B cell (primary cell): ENCODE measurements around the gene MBP. TPM values are rescaled to one million over a fixed set of nuclear protein-coding genes. Genes with fewer than 3 reads are reported as not detected.

Source experiments
- ATAC-seq: fragments of 200-7000 bp; cut with Tn5 transposase; one replicate; pipeline ENCODE4 v1.10.0; 2021; ENCODE audit warnings: low read depth, mild to moderate bottlenecking, moderate number of reproducible peaks, moderate library complexity
- CTCF ChIA-PET: fragments of 350-600 bp; sonication (Branson Sonifier 250); formaldehyde crosslinking; loops from one replicate; lab custom pipeline; 2021; ENCODE audit warnings: antibody characterized with exemption, inconsistent platforms; lab: Charles Lee
- POLR2A ChIA-PET: fragments of 350-600 bp; sonication (Branson Sonifier 250); formaldehyde crosslinking; loops from one replicate; lab custom pipeline; 2021; ENCODE audit warnings: antibody characterized with exemption; lab: Charles Lee
- DNase-seq: peaks from one replicate; pipeline ENCODE4 v3.0.0; 2013
- H2AFZ ChIP-seq: 2 replicates; pipeline ENCODE4 v1.6.1; 2012; ENCODE audit warnings: mild to moderate bottlenecking, low read depth, low read length; ENCODE audit not compliant: insufficient read depth, poor library complexity, severe bottlenecking
- H3K27ac ChIP-seq, 2 donors: 1 replicate in 1 of 2; 2 replicates in 1 of 2; pipeline ENCODE4 v1.5.1; 2012 to 2013; ENCODE audit warnings: low read length in 2 of 2, mild to moderate bottlenecking in 2 of 2, moderate library complexity in 1 of 2
- H3K27me3 ChIP-seq, 4 experiments: fragments of 200-600 bp in 1 of 4; sonication (generic) in 1 of 4; replicated peaks in 1 of 4; 1 replicate in 2 of 4; 2 replicates in 2 of 4; pipeline versions ENCODE4 v1.6.1 to v1.7.0; 2013 to 2016; ENCODE audit warnings: low read length in 3 of 4, mild to moderate bottlenecking in 2 of 4, mixed read lengths in 1 of 4, moderate library complexity in 1 of 4; ENCODE audit not compliant: insufficient read depth in 4 of 4, control insufficient read depth in 3 of 4; ENCODE audit errors: control extremely low read depth in 1 of 4
- H3K36me3 ChIP-seq, 2 experiments: replicated peaks in 1 of 2; 1 replicate in 1 of 2; 2 replicates in 1 of 2; pipeline versions ENCODE4 v1.6.1 to v1.7.1; 2013; ENCODE audit warnings: low read length in 1 of 2; ENCODE audit not compliant: insufficient read depth in 2 of 2, control insufficient read depth in 1 of 2; ENCODE audit errors: control extremely low read depth in 1 of 2, extremely low read depth in 1 of 2
- H3K4me1 ChIP-seq, 2 donors: fragments of 200-600 bp in 1 of 2; sonication (generic) in 1 of 2; 1 replicate in 1 of 2; 2 replicates in 1 of 2; pipeline versions ENCODE4 v1.5.1 to v1.6.1; 2013 to 2017; ENCODE audit warnings: low read length in 2 of 2; ENCODE audit not compliant: control insufficient read depth in 2 of 2, insufficient read depth in 2 of 2
- H3K4me2 ChIP-seq: replicated peaks from 2 replicates; pipeline ENCODE3; 2012; ENCODE audit warnings: mild to moderate bottlenecking, low read depth, low read length; ENCODE audit not compliant: poor library complexity, severe bottlenecking
- H3K4me3 ChIP-seq, 5 experiments: fragments of 200-600 bp in 1 of 5; sonication (generic) in 1 of 5; 1 replicate in 3 of 5; 2 replicates in 2 of 5; pipeline versions ENCODE4 v1.5.1 to v1.7.0; 2011 to 2016; ENCODE audit warnings: low read length in 4 of 5, mild to moderate bottlenecking in 4 of 5, low read depth in 2 of 5, control low read depth in 1 of 5, moderate library complexity in 1 of 5; ENCODE audit not compliant: insufficient read depth in 1 of 5; ENCODE audit errors: control extremely low read depth in 1 of 5, extremely low read depth in 1 of 5
- H3K79me2 ChIP-seq: fragments of 200-600 bp; sonication (generic); one replicate; pipeline ENCODE4 v1.6.0; 2016; ENCODE audit warnings: low read length; ENCODE audit not compliant: control insufficient read depth, insufficient read depth
- H3K9ac ChIP-seq: fragments of 200-600 bp; sonication (generic); 2 replicates; pipeline ENCODE4 v1.6.1; 2017; ENCODE audit warnings: mild to moderate bottlenecking, low read length, moderate library complexity
- H3K9me3 ChIP-seq, 3 donors: one replicate each; pipeline versions ENCODE4 v1.6.1 to v1.7.1; 2013; ENCODE audit warnings: low read length in 2 of 3; ENCODE audit not compliant: control insufficient read depth in 2 of 3, insufficient read depth in 1 of 3; ENCODE audit errors: control extremely low read depth in 1 of 3
- H4K20me1 ChIP-seq: 2 replicates; pipeline ENCODE4 v1.6.0; 2012; ENCODE audit warnings: mild to moderate bottlenecking, low read length; ENCODE audit not compliant: insufficient read depth, control insufficient read depth, poor library complexity, severe bottlenecking
- H3K27ac Mint-ChIP-seq: one replicate; pipeline ENCODE4 v1.8.0; 2021; ENCODE audit warnings: mixed read lengths
- H3K27me3 Mint-ChIP-seq: one replicate; pipeline ENCODE4 v1.8.0; 2021; ENCODE audit warnings: mixed read lengths
- H3K4me1 Mint-ChIP-seq: one replicate; pipeline ENCODE4 v1.8.0; 2021; ENCODE audit warnings: mixed read lengths
- H3K4me3 Mint-ChIP-seq: one replicate; pipeline ENCODE4 v1.8.0; 2021; ENCODE audit warnings: mixed read lengths
- H3K9me3 Mint-ChIP-seq: one replicate; pipeline ENCODE4 v1.8.0; 2022; ENCODE audit warnings: mixed read lengths; ENCODE audit not compliant: insufficient read depth
- CTCF ChIP-seq: fragments of 200-600 bp; IDR thresholded peaks from one replicate; pipeline ENCODE4 v1.8.0; 2022; ENCODE audit warnings: antibody characterized with exemption, mild to moderate bottlenecking
- EZH2 ChIP-seq: IDR thresholded peaks from 2 replicates; pipeline ENCODE4 v1.6.1; 2012; ENCODE audit warnings: borderline replicate concordance, low read depth, mild to moderate bottlenecking, moderate library complexity, low read length; ENCODE audit not compliant: insufficient read depth, poor library complexity, severe bottlenecking
- WGBS: methylation state at CpG from one replicate; pipeline ENCODE4 v1.1.5; 2013; ENCODE audit warnings: missing lambda C conversion rate; ENCODE audit not compliant: insufficient coverage; 5-methylcytosine and 5-hydroxymethylcytosine counted together
- intact Hi-C: fragments of 100-400 bp; cut with micrococcal nuclease; formaldehyde crosslinking; loops from one replicate; pipeline ENCODE4 v1.10.0; 2022
- polyA plus RNA-seq: library from polyadenylated mRNA; depleted of rRNA; stranded (reverse); fragments of >200 nt; gene quantifications from 2 replicates; pipeline ENCODE4 v1.2.3, GENCODE V29; 2012
- total RNA-seq, 2 donors: library from RNA; stranded (reverse); fragments of 120-200 nt in 1 of 2; gene quantifications; 1 replicate in 1 of 2; 2 replicates in 1 of 2; pipeline versions ENCODE4 v1.2.3 to v1.2.4, GENCODE V29; 2013 to 2022

MBP gene
- total and polyA plus RNA-seq, 2 donors (not counting 1 experiment from before 2014, with no cell fraction given): 30.1 to 192 TPM

GRCh38 chr18:77084688-77085035, 47.9 kb downstream of the MBP start:
- no peak for DNase-seq
- Histone ChIP-seq H3K4me1 (peaks cover 16 to 25% of the 10 kb centered on the region in 2 donors), H3K9ac (no peak overlapping the region), H4K20me1 (peaks cover 46% of the 10 kb centered on the region), H3K36me3 (peaks cover 0 to 14% of the 10 kb centered on the region in 2 experiments), H3K4me2 (no peak overlapping the region), H2AFZ (no peak overlapping the region), H3K9me3 (peaks cover 0 to 8% (median 0%) of the 10 kb centered on the region in 3 donors), H3K4me3 (no peak overlapping the region), H3K27me3 (no peaks in the 10 kb centered on the region), H3K79me2 (peaks cover 82% of the 10 kb centered on the region), H3K27ac (peak overlapping the region in 1 of 2 donors; percentile 46)
- POLR2A ChIA-PET: interaction anchor here (0.6 to 1.2 kb wide), 2 partner anchors 13 to 31 kb away, joined by 3 to 5 read pairs; no protein-coding TSS in a partner anchor
- ATAC-seq: no peak
- Mint-ChIP-seq H3K4me1 (peaks cover 62% of the 10 kb centered on the region), H3K4me3 (no peak overlapping the region), H3K9me3 (no peaks in the 10 kb centered on the region), H3K27me3 (no peaks in the 10 kb centered on the region), H3K27ac (peak overlapping the region; percentile 12)
- intact Hi-C loops: no loop called here
- TF ChIP-seq EZH2 (no peak), CTCF (no peak)
- CTCF ChIA-PET: interaction anchor here (0.6 to 1.2 kb wide), 3 partner anchors 10 to 162 kb away, joined by 3 read pairs; no protein-coding TSS in a partner anchor
- WGBS: no CpG with 5 or more reads among the region's 1 CpG

DNA sequence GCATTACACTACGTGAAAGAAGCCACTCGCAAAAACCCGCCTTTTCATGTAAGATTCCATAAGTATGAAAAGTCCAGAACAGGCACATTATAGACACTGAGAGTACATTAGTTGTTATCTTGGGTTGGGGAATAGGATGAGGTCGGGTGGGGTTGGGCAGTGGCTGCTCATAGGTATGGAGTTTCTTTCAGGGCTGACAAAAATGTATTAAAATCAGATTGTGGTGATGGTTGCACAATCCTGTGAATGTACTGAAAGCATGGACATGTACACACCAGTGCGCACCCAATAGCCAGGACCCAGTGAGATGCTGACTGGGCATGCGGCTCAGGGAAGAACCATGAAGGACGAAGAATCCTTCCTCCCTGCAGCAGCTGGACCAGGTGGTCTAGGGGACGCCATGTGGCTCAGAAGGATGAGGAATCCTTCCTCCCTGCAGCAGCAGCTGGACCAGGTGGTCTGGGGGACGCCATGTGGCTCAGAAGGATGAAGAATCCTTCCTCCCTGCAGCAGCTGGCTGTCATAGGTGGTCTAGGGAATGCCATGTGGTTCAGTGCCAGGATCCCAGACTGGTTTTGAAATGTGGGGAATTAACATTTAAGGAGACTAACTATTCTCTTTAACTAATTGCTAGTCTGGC, 50.1 kb downstream of the MBP start:
- POLR2A ChIA-PET: interaction anchor here (1.0 to 1.1 kb wide), 2 partner anchors 10 to 52 kb away, joined by 3 read pairs; no protein-coding TSS in a partner anchor
- intact Hi-C loops: no loop called here

More for the DNA sequence above, 50.1 kb downstream of the MBP start:
- Histone ChIP-seq H3K27ac (no peak overlapping the region), H3K36me3 (peaks cover 0 to 6% of the 10 kb centered on the region in 2 experiments), H3K9ac (no peak overlapping the region), H3K9me3 (peaks cover 0 to 6% (median 0%) of the 10 kb centered on the region in 3 donors), H3K4me1 (peaks cover 18 to 29% of the 10 kb centered on the region in 2 donors), H3K79me2 (peaks cover 80% of the 10 kb centered on the region), H3K4me2 (no peak overlapping the region), H4K20me1 (peaks cover 37% of the 10 kb centered on the region), H3K4me3 (no peak overlapping the region), H2AFZ (no peak overlapping the region), H3K27me3 (no peaks in the 10 kb centered on the region)
- Mint-ChIP-seq H3K9me3 (no peaks in the 10 kb centered on the region), H3K4me1 (peaks cover 67% of the 10 kb centered on the region), H3K4me3 (no peak overlapping the region), H3K27ac (peak overlapping the region; percentile 69), H3K27me3 (no peaks in the 10 kb centered on the region)
- no peak for TF ChIP-seq EZH2
- TF ChIP-seq CTCF: no peak
- DNase-seq (no peak), ATAC-seq (no peak)
- 88% methylated on average over 8 of the region's 9 CpGs for WGBS
- CTCF ChIA-PET: interaction anchor here (0.7 to 4.2 kb wide), 4 partner anchors 10 to 159 kb away, joined by 3 to 21 read pairs (median 6); no protein-coding TSS in a partner anchor
